Vagina (tissue), 2 donors: Measurements from ENCODE around the gene GAS7.

ENCODE experiments used
- POLR2A ChIP-seq, 2 donors: fragments of 450-650 bp; IDR thresholded peaks; one replicate each; pipeline ENCODE4 v1.6.1; 2017; ENCODE audit warnings: antibody characterized with exemption in 2 of 2, mild to moderate bottlenecking in 2 of 2, moderate library complexity in 2 of 2
- TF ChIP-seq, protein P1 (sequence below), 3 experiments: fragments of 450-650 bp in 2 of 3; fragments of 200-600 bp in 1 of 3; sonication (generic) in 1 of 3; IDR thresholded peaks; one replicate each; pipeline ENCODE4 v1.5.1; 2017 to 2019; ENCODE audit warnings: antibody characterized with exemption in 3 of 3, mild to moderate bottlenecking in 2 of 3, moderate library complexity in 2 of 3

DNA sequence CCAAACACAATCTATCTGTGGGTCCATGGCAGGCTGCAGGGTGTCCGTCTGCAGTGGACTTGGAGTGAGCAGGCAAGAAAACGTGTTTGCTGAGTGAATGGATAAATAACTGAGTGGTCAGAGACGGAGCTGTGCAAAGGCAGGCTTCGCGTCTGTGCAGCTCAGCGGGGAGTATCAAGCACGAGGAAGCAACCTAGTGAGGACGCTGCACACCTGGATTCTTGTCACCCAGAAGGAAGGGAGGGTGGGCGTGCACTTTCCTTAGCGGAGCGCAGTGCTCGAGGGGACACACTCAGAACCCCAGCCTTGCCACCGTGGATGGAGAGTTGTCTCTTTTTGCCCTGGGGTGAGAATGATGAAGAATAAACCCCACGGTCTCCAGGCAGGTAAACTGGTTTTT is 291.8 kb downstream of the GAS7 start:
- TF ChIP-seq, protein P1, sequence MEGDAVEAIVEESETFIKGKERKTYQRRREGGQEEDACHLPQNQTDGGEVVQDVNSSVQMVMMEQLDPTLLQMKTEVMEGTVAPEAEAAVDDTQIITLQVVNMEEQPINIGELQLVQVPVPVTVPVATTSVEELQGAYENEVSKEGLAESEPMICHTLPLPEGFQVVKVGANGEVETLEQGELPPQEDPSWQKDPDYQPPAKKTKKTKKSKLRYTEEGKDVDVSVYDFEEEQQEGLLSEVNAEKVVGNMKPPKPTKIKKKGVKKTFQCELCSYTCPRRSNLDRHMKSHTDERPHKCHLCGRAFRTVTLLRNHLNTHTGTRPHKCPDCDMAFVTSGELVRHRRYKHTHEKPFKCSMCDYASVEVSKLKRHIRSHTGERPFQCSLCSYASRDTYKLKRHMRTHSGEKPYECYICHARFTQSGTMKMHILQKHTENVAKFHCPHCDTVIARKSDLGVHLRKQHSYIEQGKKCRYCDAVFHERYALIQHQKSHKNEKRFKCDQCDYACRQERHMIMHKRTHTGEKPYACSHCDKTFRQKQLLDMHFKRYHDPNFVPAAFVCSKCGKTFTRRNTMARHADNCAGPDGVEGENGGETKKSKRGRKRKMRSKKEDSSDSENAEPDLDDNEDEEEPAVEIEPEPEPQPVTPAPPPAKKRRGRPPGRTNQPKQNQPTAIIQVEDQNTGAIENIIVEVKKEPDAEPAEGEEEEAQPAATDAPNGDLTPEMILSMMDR (IDR thresholded peaks at IDR 0.05), result no peak
- TF ChIP-seq POLR2A (IDR thresholded peaks at IDR 0.05), result no peak
